Activated CD8-positive, alpha-beta T cell treated with anti-CD3 and anti-CD28 coated beads for 36 hours (primary cell): ENCODE results near the gene PRSS36. TPM values are rescaled to one million over a fixed set of nuclear protein-coding genes. Genes with fewer than 3 reads are reported as not detected.
A peak's percentile ranks its signal among the peaks of the same experiment; 100 is the strongest.

Experiments
- ATAC-seq: fragments of 200-7000 bp; cut with Tn5 transposase; one replicate; pipeline ENCODE4 v1.10.0; 2021; ENCODE audit warnings: mild to moderate bottlenecking, moderate library complexity
- CTCF ChIA-PET: fragments of 350-600 bp; sonication (Branson Sonifier 250); formaldehyde crosslinking; loops from one replicate; lab custom pipeline; 2021; ENCODE audit warnings: antibody characterized with exemption; lab: Charles Lee
- POLR2A ChIA-PET: fragments of 350-600 bp; sonication (Branson Sonifier 250); formaldehyde crosslinking; loops from one replicate; lab custom pipeline; 2021; ENCODE audit warnings: antibody characterized with exemption; lab: Charles Lee
- DNase-seq: peaks from one replicate; pipeline ENCODE4 v3.0.0-alpha.2; 2020
- H3K27ac Mint-ChIP-seq: one replicate; pipeline ENCODE4 v1.8.0; 2021; ENCODE audit warnings: mild to moderate bottlenecking, mixed read lengths
- H3K27me3 Mint-ChIP-seq: one replicate; pipeline ENCODE4 v1.8.0; 2021; ENCODE audit warnings: mixed read lengths
- H3K36me3 Mint-ChIP-seq: one replicate; pipeline ENCODE4 v1.8.0; 2021; ENCODE audit warnings: low read depth, mixed read lengths
- H3K4me1 Mint-ChIP-seq: one replicate; pipeline ENCODE4 v1.8.0; 2021; ENCODE audit warnings: low read depth, mixed read lengths
- H3K4me3 Mint-ChIP-seq: one replicate; pipeline ENCODE4 v1.8.0; 2021; ENCODE audit warnings: mild to moderate bottlenecking, moderate library complexity, mixed read lengths
- H3K9me3 Mint-ChIP-seq: one replicate; pipeline ENCODE4 v1.8.0; 2021; ENCODE audit warnings: mixed read lengths
- CTCF ChIP-seq: fragments of 200-600 bp; IDR thresholded peaks from one replicate; pipeline ENCODE4 v1.8.0; 2022; ENCODE audit warnings: antibody characterized with exemption, mild to moderate bottlenecking
- intact Hi-C: fragments of 100-400 bp; cut with micrococcal nuclease; formaldehyde crosslinking; loops from one replicate; pipeline ENCODE4 v1.10.0; 2022
- total RNA-seq, 2 experiments: library from RNA; stranded (reverse); gene quantifications; one replicate each; pipeline ENCODE4 v1.2.3, GENCODE V29; 2021

Gene PRSS36
- total RNA-seq, 2 experiments from 2014 or later: 0.18 to 0.72 TPM

DNA sequence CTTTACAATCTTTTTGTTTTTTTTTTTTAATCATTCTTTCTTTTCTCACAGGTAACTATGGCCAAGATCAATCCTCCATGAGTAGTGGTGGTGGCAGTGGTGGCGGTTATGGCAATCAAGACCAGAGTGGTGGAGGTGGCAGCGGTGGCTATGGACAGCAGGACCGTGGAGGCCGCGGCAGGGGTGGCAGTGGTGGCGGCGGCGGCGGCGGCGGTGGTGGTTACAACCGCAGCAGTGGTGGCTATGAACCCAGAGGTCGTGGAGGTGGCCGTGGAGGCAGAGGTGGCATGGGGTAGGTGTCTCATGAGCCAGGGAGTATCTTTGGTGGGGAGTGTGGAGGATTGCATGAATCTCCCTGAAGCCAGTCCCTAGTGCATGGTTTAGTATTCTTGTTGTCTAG lies 35.0 kb upstream of the PRSS36 start:
- intact Hi-C loops: loop anchor here (10.0 kb wide), 1 partner anchor 690 kb away; the partner anchor contains the start of gene ZNF267
- H3K27ac Mint-ChIP-seq: peak overlapping the region; percentile 77
- ChIA-PET CTCF (no interaction called here), POLR2A (interaction anchor here (0.8 to 13.8 kb wide), 6 partner anchors 12 to 274 kb away, joined by 3 to 482 read pairs (median 4); partner anchors contain the start of genes ARMC5 and PYCARD)
- no peaks in the 10 kb centered on the region for H3K27me3 Mint-ChIP-seq
- peaks cover 90% of the 10 kb centered on the region for H3K36me3 Mint-ChIP-seq
- no peak for TF ChIP-seq CTCF
- peaks cover 77% of the 10 kb centered on the region for H3K4me1 Mint-ChIP-seq
- no peak for ATAC-seq
- H3K9me3 Mint-ChIP-seq: no peaks in the 10 kb centered on the region
- no peak for DNase-seq
- peak overlapping the region; percentile 57 for H3K4me3 Mint-ChIP-seq

- Mint-ChIP-seq H3K27ac (peak overlapping the region; percentile 86), H3K9me3 (peaks cover under 1% of the 10 kb centered on the region), H3K4me3 (peak overlapping the region; percentile 99), H3K4me1 (peaks cover 69% of the 10 kb centered on the region), H3K27me3 (no peaks in the 10 kb centered on the region), H3K36me3 (peaks cover 78% of the 10 kb centered on the region)
- ChIA-PET CTCF (interaction anchor here (1.5 kb wide), 1 partner anchor 41 kb away, joined by 5 read pairs; no protein-coding TSS in a partner anchor), POLR2A (interaction anchor here (0.8 to 13.8 kb wide), 7 partner anchors 12 to 275 kb away, joined by 3 to 482 read pairs (median 6); partner anchors contain the start of genes ARMC5, PYCARD and TRIM72)
- intact Hi-C loops: loop anchor here (10.0 kb wide), 1 partner anchor 691 kb away; the partner anchor contains the start of gene ZNF267
- DNase-seq (no peak), ATAC-seq (no peak)
- TF ChIP-seq CTCF: no peak
These were observed 33.9 kb upstream of the PRSS36 start for GRCh38 chr16:31183432-31184428.

GRCh38 chr16:31182391-31182790 lies 32.5 kb upstream of the PRSS36 start:
- CTCF ChIA-PET: no interaction called here

DNA sequence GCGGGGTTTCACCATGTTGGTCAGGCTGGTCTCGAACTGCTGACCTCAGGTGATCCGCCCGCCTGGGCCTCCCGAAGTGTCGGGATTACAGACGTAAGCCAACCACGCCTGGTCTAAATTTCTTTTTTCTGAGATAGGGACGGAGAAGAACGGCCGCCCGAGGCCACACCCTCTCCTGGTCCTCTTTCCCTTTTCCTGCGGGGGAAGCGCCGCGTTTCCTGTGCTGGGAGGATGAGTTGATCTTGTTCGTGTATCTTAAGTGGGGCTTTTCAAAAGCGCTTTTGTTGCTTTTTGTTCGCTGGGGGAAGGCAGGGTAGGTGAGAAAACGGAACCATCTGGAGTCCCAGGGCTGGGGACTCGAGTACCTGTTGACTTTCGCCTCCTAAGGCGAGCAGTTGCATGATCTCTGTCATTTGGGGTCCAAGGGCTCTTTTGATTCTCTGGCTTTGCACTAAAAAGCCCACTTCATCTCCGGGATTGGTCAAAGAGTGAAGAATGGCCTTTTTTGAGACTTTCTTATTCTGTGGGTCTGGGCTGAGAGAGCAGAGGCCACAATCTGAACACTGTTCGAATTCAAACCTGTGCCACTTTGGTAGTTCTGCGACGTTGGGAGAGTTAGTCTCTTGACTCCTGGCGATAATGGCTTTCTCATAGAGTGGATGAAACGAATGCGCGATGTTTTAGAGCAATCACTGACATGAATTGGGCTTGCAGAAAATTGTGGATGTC lies 31.4 kb upstream of the PRSS36 start:
- Mint-ChIP-seq H3K9me3 (peaks cover 4% of the 10 kb centered on the region), H3K4me3 (peak overlapping the region; percentile 99), H3K36me3 (peaks cover 54% of the 10 kb centered on the region), H3K27ac (peak overlapping the region; percentile 99), H3K27me3 (no peaks in the 10 kb centered on the region), H3K4me1 (peaks cover 58% of the 10 kb centered on the region)
- no peak for TF ChIP-seq CTCF
- DNase-seq (peak; percentile 54), ATAC-seq (no peak)
- intact Hi-C loops: loop anchor here (10.0 kb wide), 1 partner anchor 694 kb away; the partner anchor contains the start of gene ZNF267
- POLR2A ChIA-PET: interaction anchor here (0.7 to 13.8 kb wide), 31 partner anchors 10 to 692 kb away, joined by 3 to 482 read pairs (median 6); partner anchors contain the start of genes ARMC5, BCKDK, CTF1 and KAT8
- CTCF ChIA-PET: interaction anchor here (1.2 to 2.3 kb wide), 3 partner anchors 24 to 279 kb away, joined by 3 to 11 read pairs (median 4); no protein-coding TSS in a partner anchor

More at GRCh38 chr16:31182391-31182790, 32.5 kb upstream of the PRSS36 start:
- ATAC-seq (no peak), DNase-seq (no peak)
- Mint-ChIP-seq H3K27me3 (no peaks in the 10 kb centered on the region), H3K4me1 (peaks cover 63% of the 10 kb centered on the region), H3K4me3 (peak overlapping the region; percentile 99), H3K27ac (peak overlapping the region; percentile 86), H3K36me3 (peaks cover 65% of the 10 kb centered on the region), H3K9me3 (peaks cover 4% of the 10 kb centered on the region)
- no peak for TF ChIP-seq CTCF
- intact Hi-C loops: loop anchor here (10.0 kb wide), 1 partner anchor 692 kb away; the partner anchor contains the start of gene ZNF267
- POLR2A ChIA-PET: interaction anchor here (0.7 to 13.8 kb wide), 12 partner anchors 15 to 689 kb away, joined by 3 to 482 read pairs (median 4); partner anchors contain the start of genes KAT8, PYCARD, PYDC1 and TRIM72
